Measurements from ENCODE around the gene TMEM181. TPM values are rescaled to one million over a fixed set of nuclear protein-coding genes. Genes with fewer than 3 reads are reported as not detected.

Gene TMEM181
- total RNA-seq, 4 donors from 2014 or later = 21.6 to 31.6 (median 26.0) TPM

DNA sequence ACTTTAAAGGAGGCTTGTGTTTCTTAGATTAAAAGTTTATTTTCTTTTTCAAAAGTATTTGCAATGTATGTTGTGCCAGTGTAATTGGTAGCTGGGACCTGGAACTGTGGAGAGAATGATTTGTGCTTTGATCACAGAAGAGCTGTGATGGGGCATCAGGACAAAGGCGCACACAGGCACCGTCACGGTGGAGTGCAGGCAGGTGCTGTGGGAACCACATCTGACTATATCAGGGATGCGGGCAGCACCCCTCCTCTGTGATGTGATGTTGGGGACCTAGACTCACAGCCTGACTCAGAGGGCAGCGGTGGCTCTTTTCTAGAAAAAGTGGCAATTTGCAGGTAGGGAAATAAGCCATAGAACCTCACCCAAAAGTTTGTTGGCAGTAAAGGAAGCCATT, 124.4 kb downstream of the TMEM181 start:
- 91% methylated on average over 5 of the region's 5 CpGs for WGBS
- no peak for DNase-seq (ENCODE audit: extremely low spot score)
- TF ChIP-seq POLR2AphosphoS5 (IDR thresholded peaks at IDR 0.05) (no peak), EP300 (IDR thresholded peaks at IDR 0.05) (no peak)
- Histone ChIP-seq H3K9me3 (no peaks in the 10 kb centered on the region), H3K27ac (replicated peaks in 1 of 4) (peak overlapping the region in 1 of 4 donors; percentile 72), H3K4me1 (peaks cover 0 to 23% (median 16%) of the 10 kb centered on the region in 4 donors), H3K27me3 (no peaks in the 10 kb centered on the region), H3K4me3 (no peak overlapping the region), H3K36me3 (peaks cover 0 to 4% (median 0%) of the 10 kb centered on the region in 4 donors)
- intact Hi-C loops (cut with DNase I) = loop anchor here (10.0 kb wide), 1 partner anchor 470 kb away; no protein-coding TSS in a partner anchor

DNA sequence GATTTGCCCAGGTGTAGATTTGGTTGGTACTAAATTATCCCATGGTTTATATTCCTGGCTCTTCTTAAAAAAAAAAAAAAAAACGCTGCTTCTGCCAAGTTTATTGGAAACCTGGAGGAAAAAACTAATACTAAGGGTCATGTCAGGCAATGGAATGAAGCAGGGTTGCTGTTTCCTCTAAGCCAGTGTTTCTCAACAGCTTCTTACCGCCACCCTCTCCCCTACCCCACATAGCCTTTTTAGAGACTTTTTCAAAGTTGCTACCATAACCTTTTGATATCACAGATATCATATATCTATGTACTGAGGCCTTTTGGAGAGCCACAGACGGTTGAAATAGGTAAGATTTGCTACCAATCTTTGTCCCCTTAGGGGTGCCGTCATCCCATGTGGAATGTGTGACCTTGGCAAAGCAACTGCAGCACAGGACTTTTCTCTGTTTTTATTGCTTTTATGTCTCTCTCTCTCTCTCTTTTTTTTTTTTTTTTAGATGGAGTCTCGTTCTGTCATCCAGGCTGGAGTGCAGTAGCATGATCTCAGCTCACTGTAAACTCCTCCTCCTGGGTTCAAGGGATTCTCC, 124.9 kb downstream of the TMEM181 start:
- DNase-seq (ENCODE audit: extremely low spot score) = no peak
- Histone ChIP-seq H3K9me3 (no peaks in the 10 kb centered on the region), H3K36me3 (peaks cover 0 to 4% (median 0%) of the 10 kb centered on the region in 4 donors), H3K27me3 (no peaks in the 10 kb centered on the region), H3K4me3 (no peak overlapping the region), H3K27ac (replicated peaks in 1 of 4) (peak overlapping the region; percentile 15 to 72 (median 56)), H3K4me1 (peaks cover 0 to 23% (median 16%) of the 10 kb centered on the region in 4 donors)
- intact Hi-C loops (cut with DNase I) = loop anchor here (10.0 kb wide), 1 partner anchor 470 kb away; no protein-coding TSS in a partner anchor
- TF ChIP-seq, protein P1, sequence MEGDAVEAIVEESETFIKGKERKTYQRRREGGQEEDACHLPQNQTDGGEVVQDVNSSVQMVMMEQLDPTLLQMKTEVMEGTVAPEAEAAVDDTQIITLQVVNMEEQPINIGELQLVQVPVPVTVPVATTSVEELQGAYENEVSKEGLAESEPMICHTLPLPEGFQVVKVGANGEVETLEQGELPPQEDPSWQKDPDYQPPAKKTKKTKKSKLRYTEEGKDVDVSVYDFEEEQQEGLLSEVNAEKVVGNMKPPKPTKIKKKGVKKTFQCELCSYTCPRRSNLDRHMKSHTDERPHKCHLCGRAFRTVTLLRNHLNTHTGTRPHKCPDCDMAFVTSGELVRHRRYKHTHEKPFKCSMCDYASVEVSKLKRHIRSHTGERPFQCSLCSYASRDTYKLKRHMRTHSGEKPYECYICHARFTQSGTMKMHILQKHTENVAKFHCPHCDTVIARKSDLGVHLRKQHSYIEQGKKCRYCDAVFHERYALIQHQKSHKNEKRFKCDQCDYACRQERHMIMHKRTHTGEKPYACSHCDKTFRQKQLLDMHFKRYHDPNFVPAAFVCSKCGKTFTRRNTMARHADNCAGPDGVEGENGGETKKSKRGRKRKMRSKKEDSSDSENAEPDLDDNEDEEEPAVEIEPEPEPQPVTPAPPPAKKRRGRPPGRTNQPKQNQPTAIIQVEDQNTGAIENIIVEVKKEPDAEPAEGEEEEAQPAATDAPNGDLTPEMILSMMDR (IDR thresholded peaks at IDR 0.05) = no peak
- TF ChIP-seq POLR2A (IDR thresholded peaks at IDR 0.05; ENCODE audit: low read depth) = no peak
- WGBS = 41% methylated on average over 5 of the region's 5 CpGs

Small RNAs within 50 kb of the gene (small RNA-seq; reads per million reads assigned to genes)
- 0 reads per million in 3 donors for gene MIR7161

Other genes starting within 250 kb of the TMEM181 start
- gene TULP4, start 247.6 kb upstream of the TMEM181 start, total RNA-seq = 100 to 1,000 TPM; 129 to 170 (median 156) TPM
- gene DYNLT1, start 84.7 kb downstream of the TMEM181 start, total RNA-seq = 100 to 1,000 TPM in 3 of 4 donors, 10 to 100 TPM in 1; 90.7 to 147 (median 102) TPM
- 10 to 100 TPM in 1 of 4 donors, 1 to 10 TPM in 3; 4.8 to 10.1 (median 7.6) TPM for gene SYTL3, start 90.0 kb downstream of the TMEM181 start, total RNA-seq

All from esophagus muscularis mucosa (tissue), 4 donors.